Measurements from ENCODE around the gene PTH2R.
"Not testable (repeated sequence)": the region's sequence is repeated elsewhere in the genome, so short reads cannot be mapped to it uniquely, and the experiment has no call there.

Gene PTH2R

DNA sequence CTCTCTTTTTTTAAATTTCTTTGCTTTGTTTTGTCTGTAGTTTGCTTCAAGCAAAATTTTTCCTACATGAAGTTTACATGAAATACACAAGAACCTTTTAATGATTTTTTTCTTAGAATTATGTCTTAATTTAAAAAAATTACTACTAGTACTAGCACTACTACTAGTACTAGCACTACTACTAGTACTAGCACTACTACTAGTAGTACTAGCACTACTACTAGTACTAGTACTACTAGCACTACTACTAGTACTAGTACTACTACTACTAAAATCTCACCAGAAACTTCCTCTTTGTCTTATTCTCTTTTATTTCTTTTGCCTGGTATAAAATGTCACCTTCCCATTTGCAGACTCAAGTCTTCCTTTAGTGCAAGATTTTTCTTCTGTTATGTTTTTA lies 71.1 kb downstream of the PTH2R start:
- Histone ChIP-seq H3K27me3 (ENCODE audit: insufficient read depth, poor library complexity, severe bottlenecking) (no peaks in the 10 kb centered on the region), H3K27ac (replicated peaks) (no peak overlapping the region), H3K4me3 (replicated peaks; ENCODE audit: insufficient read depth, low read length) (no peak overlapping the region)
- TF ChIP-seq GABPA (IDR thresholded peaks at IDR 0.05; ENCODE audit: low read depth) (no peak), SPI1 (IDR thresholded peaks at IDR 0.05; ENCODE audit: borderline replicate concordance, low read depth) (no peak), POLR2AphosphoS5 (IDR thresholded peaks at IDR 0.05; ENCODE audit: low read depth) (no peak)
- TF ChIP-seq, protein P1, sequence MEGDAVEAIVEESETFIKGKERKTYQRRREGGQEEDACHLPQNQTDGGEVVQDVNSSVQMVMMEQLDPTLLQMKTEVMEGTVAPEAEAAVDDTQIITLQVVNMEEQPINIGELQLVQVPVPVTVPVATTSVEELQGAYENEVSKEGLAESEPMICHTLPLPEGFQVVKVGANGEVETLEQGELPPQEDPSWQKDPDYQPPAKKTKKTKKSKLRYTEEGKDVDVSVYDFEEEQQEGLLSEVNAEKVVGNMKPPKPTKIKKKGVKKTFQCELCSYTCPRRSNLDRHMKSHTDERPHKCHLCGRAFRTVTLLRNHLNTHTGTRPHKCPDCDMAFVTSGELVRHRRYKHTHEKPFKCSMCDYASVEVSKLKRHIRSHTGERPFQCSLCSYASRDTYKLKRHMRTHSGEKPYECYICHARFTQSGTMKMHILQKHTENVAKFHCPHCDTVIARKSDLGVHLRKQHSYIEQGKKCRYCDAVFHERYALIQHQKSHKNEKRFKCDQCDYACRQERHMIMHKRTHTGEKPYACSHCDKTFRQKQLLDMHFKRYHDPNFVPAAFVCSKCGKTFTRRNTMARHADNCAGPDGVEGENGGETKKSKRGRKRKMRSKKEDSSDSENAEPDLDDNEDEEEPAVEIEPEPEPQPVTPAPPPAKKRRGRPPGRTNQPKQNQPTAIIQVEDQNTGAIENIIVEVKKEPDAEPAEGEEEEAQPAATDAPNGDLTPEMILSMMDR (IDR thresholded peaks at IDR 0.05; ENCODE audit: insufficient read depth, low read length): no peak
- TF ChIP-seq, protein P2, sequence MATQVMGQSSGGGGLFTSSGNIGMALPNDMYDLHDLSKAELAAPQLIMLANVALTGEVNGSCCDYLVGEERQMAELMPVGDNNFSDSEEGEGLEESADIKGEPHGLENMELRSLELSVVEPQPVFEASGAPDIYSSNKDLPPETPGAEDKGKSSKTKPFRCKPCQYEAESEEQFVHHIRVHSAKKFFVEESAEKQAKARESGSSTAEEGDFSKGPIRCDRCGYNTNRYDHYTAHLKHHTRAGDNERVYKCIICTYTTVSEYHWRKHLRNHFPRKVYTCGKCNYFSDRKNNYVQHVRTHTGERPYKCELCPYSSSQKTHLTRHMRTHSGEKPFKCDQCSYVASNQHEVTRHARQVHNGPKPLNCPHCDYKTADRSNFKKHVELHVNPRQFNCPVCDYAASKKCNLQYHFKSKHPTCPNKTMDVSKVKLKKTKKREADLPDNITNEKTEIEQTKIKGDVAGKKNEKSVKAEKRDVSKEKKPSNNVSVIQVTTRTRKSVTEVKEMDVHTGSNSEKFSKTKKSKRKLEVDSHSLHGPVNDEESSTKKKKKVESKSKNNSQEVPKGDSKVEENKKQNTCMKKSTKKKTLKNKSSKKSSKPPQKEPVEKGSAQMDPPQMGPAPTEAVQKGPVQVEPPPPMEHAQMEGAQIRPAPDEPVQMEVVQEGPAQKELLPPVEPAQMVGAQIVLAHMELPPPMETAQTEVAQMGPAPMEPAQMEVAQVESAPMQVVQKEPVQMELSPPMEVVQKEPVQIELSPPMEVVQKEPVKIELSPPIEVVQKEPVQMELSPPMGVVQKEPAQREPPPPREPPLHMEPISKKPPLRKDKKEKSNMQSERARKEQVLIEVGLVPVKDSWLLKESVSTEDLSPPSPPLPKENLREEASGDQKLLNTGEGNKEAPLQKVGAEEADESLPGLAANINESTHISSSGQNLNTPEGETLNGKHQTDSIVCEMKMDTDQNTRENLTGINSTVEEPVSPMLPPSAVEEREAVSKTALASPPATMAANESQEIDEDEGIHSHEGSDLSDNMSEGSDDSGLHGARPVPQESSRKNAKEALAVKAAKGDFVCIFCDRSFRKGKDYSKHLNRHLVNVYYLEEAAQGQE (IDR thresholded peaks at IDR 0.05; ENCODE audit: insufficient replicate concordance, low read depth): no peak
- DNase-seq (ENCODE audit: low read depth in 1 of 2, low spot score in 1 of 2): no peak

DNA sequence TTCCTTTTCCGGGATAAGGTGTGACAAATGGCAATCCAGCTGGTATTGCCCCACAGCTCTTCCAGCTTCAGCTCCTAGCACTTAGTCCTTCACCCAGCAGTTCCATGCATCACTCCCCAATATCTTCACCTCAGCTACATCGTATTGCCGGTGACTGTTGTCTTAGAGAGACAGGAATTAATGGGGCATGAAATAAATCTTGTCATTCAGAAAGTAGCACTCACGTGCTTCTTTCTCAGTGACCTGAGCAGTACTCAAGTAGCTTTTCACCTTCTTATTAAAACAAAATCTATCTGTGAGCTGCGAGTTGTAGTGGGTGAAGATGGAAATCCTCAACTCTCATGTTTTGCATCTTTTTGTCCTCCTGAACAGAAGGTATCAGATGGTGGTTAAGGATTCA lies 72.8 kb downstream of the PTH2R start:
- H3K27ac ChIP-seq (replicated peaks): no peak overlapping the region
- TF ChIP-seq SPI1 (IDR thresholded peaks at IDR 0.05; ENCODE audit: borderline replicate concordance, low read depth): no peak
- no peak for TF ChIP-seq GABPA (IDR thresholded peaks at IDR 0.05; ENCODE audit: low read depth)
- TF ChIP-seq, protein P2 (IDR thresholded peaks at IDR 0.05; ENCODE audit: insufficient replicate concordance, low read depth): no peak
- TF ChIP-seq, protein P1 (IDR thresholded peaks at IDR 0.05; ENCODE audit: insufficient read depth, low read length): no peak
- TF ChIP-seq POLR2AphosphoS5 (IDR thresholded peaks at IDR 0.05; ENCODE audit: low read depth): no peak
- no peak for DNase-seq (ENCODE audit: low read depth in 1 of 2, low spot score in 1 of 2)
- H3K27me3 ChIP-seq (ENCODE audit: insufficient read depth, poor library complexity, severe bottlenecking): no peaks in the 10 kb centered on the region
- H3K4me3 ChIP-seq (replicated peaks; ENCODE audit: insufficient read depth, low read length): no peak overlapping the region

DNA sequence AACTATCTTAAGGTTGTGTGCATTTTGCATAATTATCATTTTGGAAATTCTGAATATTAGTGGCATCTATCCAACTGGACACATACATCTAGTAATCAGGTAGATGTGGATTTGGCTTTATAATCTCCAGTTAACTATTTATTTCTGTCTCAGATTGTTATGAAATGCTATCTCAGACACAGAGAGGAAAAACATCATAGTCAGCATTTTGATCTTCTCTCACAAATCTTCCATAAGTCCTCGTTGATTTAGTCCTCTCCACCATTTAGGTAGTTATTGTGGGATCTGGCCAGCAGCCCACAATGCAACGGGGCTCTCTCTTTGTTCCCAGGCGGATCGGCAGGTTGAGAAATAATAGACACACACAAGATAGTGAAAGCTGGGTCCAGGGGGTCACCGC lies 75.4 kb downstream of the PTH2R start:
- not testable (repeated sequence) for H3K27ac ChIP-seq (replicated peaks); DNase-seq (ENCODE audit: low read depth in 1 of 2, low spot score in 1 of 2); H3K27me3 ChIP-seq (ENCODE audit: insufficient read depth, poor library complexity, severe bottlenecking)
- H3K4me3 ChIP-seq (replicated peaks; ENCODE audit: insufficient read depth, low read length): peak overlapping the region; percentile 6; the same call in 1 of the 2 replicates

DNA sequence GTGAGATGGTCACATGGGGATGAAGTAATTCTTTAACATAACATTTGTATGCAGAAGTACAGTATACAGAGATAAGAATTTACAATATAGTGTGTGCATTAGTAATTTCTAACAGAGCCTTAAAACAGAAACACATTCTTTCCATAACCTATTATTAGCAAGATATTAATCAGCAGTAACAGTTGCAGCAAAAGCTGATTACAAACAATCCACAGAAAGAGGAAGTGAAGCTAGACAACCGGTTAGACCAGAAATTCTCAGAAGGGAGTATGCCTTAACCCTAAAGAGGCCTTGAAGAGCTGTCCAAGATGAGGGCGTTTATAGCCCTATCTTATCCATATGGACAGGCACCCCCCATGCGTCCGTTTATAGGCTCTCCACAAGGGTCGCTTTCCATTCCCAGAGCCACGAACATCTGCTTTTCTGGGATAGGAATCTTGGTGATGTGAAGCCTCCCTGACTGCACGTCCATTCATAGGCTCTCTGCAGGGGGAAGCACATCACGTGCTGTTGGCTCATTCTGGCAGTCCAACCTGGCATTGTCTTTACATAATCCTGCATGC lies 75.9 kb downstream of the PTH2R start:
- peak; percentile 10 to 18 for DNase-seq (ENCODE audit: low read depth in 1 of 2, low spot score in 1 of 2)
- not testable (repeated sequence) for H3K4me3 ChIP-seq (replicated peaks; ENCODE audit: insufficient read depth, low read length); H3K27me3 ChIP-seq (ENCODE audit: insufficient read depth, poor library complexity, severe bottlenecking); H3K27ac ChIP-seq (replicated peaks)
- TF ChIP-seq SPI1 (IDR thresholded peaks at IDR 0.05; ENCODE audit: borderline replicate concordance, low read depth): peak; percentile 87

DNA sequence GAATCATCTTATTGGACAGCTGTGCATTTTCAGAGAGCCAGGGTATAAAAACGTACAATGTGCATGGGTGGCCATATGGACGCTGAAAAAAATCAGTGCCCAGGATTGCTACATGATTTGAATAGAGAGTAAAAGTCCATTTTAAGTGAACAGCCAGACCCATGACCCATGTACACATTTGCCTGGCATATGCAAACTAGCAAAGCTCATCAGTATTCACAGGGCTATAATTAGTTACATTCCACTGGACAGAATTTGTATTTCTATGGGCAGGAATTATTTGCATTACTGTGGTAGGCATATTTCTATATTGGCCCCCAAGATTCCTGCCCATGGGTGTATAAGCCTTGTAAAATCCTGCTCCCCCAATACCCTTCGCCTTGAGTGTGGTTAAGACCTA lies 78.8 kb downstream of the PTH2R start:
- no peak overlapping the region for H3K27ac ChIP-seq (replicated peaks)
- no peak overlapping the region for H3K4me3 ChIP-seq (replicated peaks; ENCODE audit: insufficient read depth, low read length)
- TF ChIP-seq POLR2AphosphoS5 (IDR thresholded peaks at IDR 0.05; ENCODE audit: low read depth): no peak
- DNase-seq (ENCODE audit: low read depth in 1 of 2, low spot score in 1 of 2): no peak
- no peaks in the 10 kb centered on the region for H3K27me3 ChIP-seq (ENCODE audit: insufficient read depth, poor library complexity, severe bottlenecking)
